ENCODE results near the gene MYLK4.
A peak's percentile ranks its signal among the peaks of the same experiment; 100 is the strongest.

The MYLK4 gene

GRCh38 chr6:2661651-2662050 lies 89.1 kb downstream of the MYLK4 start:
- no peak for DNase-seq (ENCODE audit: low read depth in 2 of 2)

- DNase-seq (ENCODE audit: low read depth in 2 of 2): no peak
Observed at GRCh38 chr6:2659882-2660281, 90.8 kb downstream of the MYLK4 start.

GRCh38 chr6:2659381-2659780 lies 91.3 kb downstream of the MYLK4 start:
- DNase-seq (ENCODE audit: low read depth in 2 of 2): no peak

GRCh38 chr6:2658788-2659187 lies 91.9 kb downstream of the MYLK4 start:
- DNase-seq (ENCODE audit: low read depth in 2 of 2): no peak

GRCh38 chr6:2656460-2657079 lies 94.2 kb downstream of the MYLK4 start:
- DNase-seq (ENCODE audit: low read depth in 2 of 2): no peak

- no peak for DNase-seq (ENCODE audit: low read depth in 2 of 2)
Observed at GRCh38 chr6:2655844-2656433, 94.8 kb downstream of the MYLK4 start.

GRCh38 chr6:2653369-2654032 lies 97.2 kb downstream of the MYLK4 start:
- no peak for DNase-seq (ENCODE audit: low read depth in 2 of 2)

GRCh38 chr6:2652611-2653010 lies 98.1 kb downstream of the MYLK4 start:
- no peak for DNase-seq (ENCODE audit: low read depth in 2 of 2)

- no peak for DNase-seq (ENCODE audit: low read depth in 2 of 2)
Observed at GRCh38 chr6:2651961-2652360, 98.8 kb downstream of the MYLK4 start.

- DNase-seq (ENCODE audit: low read depth in 2 of 2): no peak
Observed at GRCh38 chr6:2651536-2651935, 99.2 kb downstream of the MYLK4 start.

GRCh38 chr6:2646346-2646745 lies 104.4 kb downstream of the MYLK4 start:
- DNase-seq (ENCODE audit: low read depth in 2 of 2): no peak

GRCh38 chr6:2643935-2644539 lies 106.7 kb downstream of the MYLK4 start:
- no peak for DNase-seq (ENCODE audit: low read depth in 2 of 2)

- DNase-seq (ENCODE audit: low read depth in 2 of 2): no peak
Observed at GRCh38 chr6:2643130-2643529, 107.6 kb downstream of the MYLK4 start.

- no peak for DNase-seq (ENCODE audit: low read depth in 2 of 2)
Observed at GRCh38 chr6:2641044-2641725, 109.5 kb downstream of the MYLK4 start.

GRCh38 chr6:2640551-2640950 lies 110.2 kb downstream of the MYLK4 start:
- DNase-seq (ENCODE audit: low read depth in 2 of 2): no peak

GRCh38 chr6:2639896-2640295 lies 110.8 kb downstream of the MYLK4 start:
- DNase-seq (ENCODE audit: low read depth in 2 of 2): no peak

- DNase-seq (ENCODE audit: low read depth in 2 of 2): no peak
Observed at GRCh38 chr6:2639167-2639566, 111.6 kb downstream of the MYLK4 start.

GRCh38 chr6:2636672-2637071 lies 114.0 kb downstream of the MYLK4 start:
- DNase-seq (ENCODE audit: low read depth in 2 of 2): no peak

GRCh38 chr6:2635911-2636310 lies 114.8 kb downstream of the MYLK4 start:
- no peak for DNase-seq (ENCODE audit: low read depth in 2 of 2)

- DNase-seq (ENCODE audit: low read depth in 2 of 2): peak; percentile 56 to 84
Observed at GRCh38 chr6:2634139-2634964, 116.4 kb downstream of the MYLK4 start.

- DNase-seq (ENCODE audit: low read depth in 2 of 2): no peak
Observed at GRCh38 chr6:2633736-2634135, 117.0 kb downstream of the MYLK4 start.
